Left lung (tissue), 10 donors: ENCODE results near the gene PRAMEF17. TPM values are rescaled to one million over a fixed set of nuclear protein-coding genes. Genes with fewer than 3 reads are reported as not detected.
"Not testable (repeated sequence)": the region's sequence is repeated elsewhere in the genome, so short reads cannot be mapped to it uniquely, and the experiment has no call there.

Source experiments
- ATAC-seq: fragments of 200-7000 bp; cut with Tn5 transposase; one replicate; pipeline ENCODE4 v1.9.1; 2020; ENCODE audit warnings: moderate library complexity
- DNase-seq, 4 donors: peaks; one replicate each; pipeline ENCODE4 v3.0.0-alpha.2; 2013 to 2020
- H3K27ac ChIP-seq, 2 donors: fragments of 200-600 bp; sonication (generic) in 1 of 2; one replicate each; pipeline versions ENCODE4 v1.5.0 to v1.8.0; 2020 to 2021
- H3K27me3 ChIP-seq, 2 donors: fragments of 200-600 bp; sonication (generic) in 1 of 2; one replicate each; pipeline versions ENCODE4 v1.5.0 to v1.8.0; 2020 to 2021
- H3K36me3 ChIP-seq, 2 donors: fragments of 200-600 bp; sonication (generic) in 1 of 2; one replicate each; pipeline versions ENCODE4 v1.5.0 to v1.8.0; 2020 to 2021
- H3K4me1 ChIP-seq, 2 donors: fragments of 200-600 bp; one replicate each; pipeline ENCODE4 v1.8.0; 2021
- H3K4me3 ChIP-seq, 2 donors: fragments of 200-600 bp; sonication (generic) in 1 of 2; one replicate each; pipeline versions ENCODE4 v1.5.0 to v1.8.0; 2020 to 2021; ENCODE audit warnings: mild to moderate bottlenecking in 1 of 2
- H3K9me3 ChIP-seq, 2 donors: fragments of 200-600 bp; sonication (generic) in 1 of 2; one replicate each; pipeline versions ENCODE4 v1.5.0 to v1.8.0; 2020 to 2021
- CTCF ChIP-seq, 2 donors: fragments of 200-600 bp; sonication (generic) in 1 of 2; IDR thresholded peaks; one replicate each; pipeline versions ENCODE4 v1.5.0 to v1.8.0; 2021; ENCODE audit warnings: antibody characterized with exemption in 2 of 2
- intact Hi-C, 2 donors: fragments of 100-400 bp; cut with DNase I; formaldehyde crosslinking; loops; one replicate each; pipeline versions ENCODE4 v1.11.2 to v1.14.2; 2022
- polyA plus RNA-seq, 6 donors: library from polyadenylated mRNA; unstranded; fragments of 120-200 nt; gene quantifications; one replicate each; pipeline ENCODE4 v1.2.1, GENCODE V29; 2013; ENCODE audit not compliant: insufficient read length in 6 of 6
- total RNA-seq, 2 donors: library from RNA; stranded (reverse); fragmentation: NEBNext Ultra II Directional; extraction: Animal tissue kit (Norgen Biotek cat#: 25700); gene quantifications; one replicate each; pipeline ENCODE4 v1.2.1, GENCODE V29; 2021
- donor health status: DM: no; HTN: yes; CAD: no.
- donor health status: DM: no; HTN: no; CAD: no.

The PRAMEF17 gene
- total and polyA plus RNA-seq, 8 donors: not detected

GRCh38 chr1:13435458-13435857 lies 46.0 kb downstream of the PRAMEF17 start:
- Histone ChIP-seq H3K4me1 (no peaks in the 10 kb centered on the region), H3K27ac (no peak overlapping the region), H3K4me3 (no peak overlapping the region), H3K9me3 (no peaks in the 10 kb centered on the region), H3K27me3 (peaks cover 0 to 30% of the 10 kb centered on the region in 2 donors), H3K36me3 (no peaks in the 10 kb centered on the region)
- intact Hi-C loops: no loop called here
- no peak for TF ChIP-seq CTCF (IDR thresholded peaks at IDR 0.05)
- no peak for ATAC-seq
- DNase-seq: no peak

GRCh38 chr1:13439104-13439783 lies 49.8 kb downstream of the PRAMEF17 start:
- intact Hi-C loops, ATAC-seq: not testable (repeated sequence)

More at GRCh38 chr1:13439104-13439783, 49.8 kb downstream of the PRAMEF17 start:
- DNase-seq, H3K4me3 ChIP-seq, H3K36me3 ChIP-seq, H3K27ac ChIP-seq, H3K4me1 ChIP-seq, H3K9me3 ChIP-seq: not testable (repeated sequence)
- peaks cover 0 to 16% of the 10 kb centered on the region in 2 donors for H3K27me3 ChIP-seq

Other genes starting within 250 kb of the PRAMEF17 start
- gene PRAMEF26, start 233.6 kb upstream of the PRAMEF17 start, total RNA-seq: not detected
- gene PRAMEF26, start 233.6 kb upstream of the PRAMEF17 start, polyA plus RNA-seq: not detected
- gene HNRNPCL4, start 224.0 kb upstream of the PRAMEF17 start, total RNA-seq: not detected
- gene HNRNPCL4, start 224.0 kb upstream of the PRAMEF17 start, polyA plus RNA-seq: under 1 TPM in 4 of 6 donors, not detected in 2; 0.31 to 0.59 (median 0.38) TPM
- not detected for gene PRAMEF9, start 217.8 kb upstream of the PRAMEF17 start, total RNA-seq
- gene PRAMEF9, start 217.8 kb upstream of the PRAMEF17 start, polyA plus RNA-seq: not detected
- gene PRAMEF13, start 188.2 kb upstream of the PRAMEF17 start, total RNA-seq: not detected
- gene PRAMEF13, start 188.2 kb upstream of the PRAMEF17 start, polyA plus RNA-seq: not detected
- not detected for gene PRAMEF18, start 163.5 kb upstream of the PRAMEF17 start, total RNA-seq
- not detected for gene PRAMEF18, start 163.5 kb upstream of the PRAMEF17 start, polyA plus RNA-seq
- gene PRAMEF5, start 135.4 kb upstream of the PRAMEF17 start, total RNA-seq: not detected
- gene PRAMEF5, start 135.4 kb upstream of the PRAMEF17 start, polyA plus RNA-seq: not detected
- not detected for gene PRAMEF8, start 104.5 kb upstream of the PRAMEF17 start, total RNA-seq
- gene PRAMEF8, start 104.5 kb upstream of the PRAMEF17 start, polyA plus RNA-seq: not detected
- gene PRAMEF33, start 86.1 kb upstream of the PRAMEF17 start, total RNA-seq: not detected
- not detected for gene PRAMEF33, start 86.1 kb upstream of the PRAMEF17 start, polyA plus RNA-seq
- gene PRAMEF15, start 74.1 kb upstream of the PRAMEF17 start, total RNA-seq: not detected
- not detected for gene PRAMEF15, start 74.1 kb upstream of the PRAMEF17 start, polyA plus RNA-seq
- not detected for gene PRAMEF14, start 42.5 kb upstream of the PRAMEF17 start, total RNA-seq
- gene PRAMEF14, start 42.5 kb upstream of the PRAMEF17 start, polyA plus RNA-seq: not detected
- not detected for gene PRAMEF19, start 17.7 kb upstream of the PRAMEF17 start, total RNA-seq
- gene PRAMEF19, start 17.7 kb upstream of the PRAMEF17 start, polyA plus RNA-seq: not detected
- not detected for gene PRAMEF20, start 20.8 kb downstream of the PRAMEF17 start, total RNA-seq
- not detected for gene PRAMEF20, start 20.8 kb downstream of the PRAMEF17 start, polyA plus RNA-seq
- gene LRRC38, start 124.4 kb downstream of the PRAMEF17 start, total RNA-seq: not detected
- not detected for gene LRRC38, start 124.4 kb downstream of the PRAMEF17 start, polyA plus RNA-seq
- 10 to 100 TPM; 23.6 to 37.5 TPM for gene PDPN, start 194.2 kb downstream of the PRAMEF17 start, total RNA-seq
- 10 to 100 TPM; 37.5 to 57.6 (median 52.6) TPM for gene PDPN, start 194.2 kb downstream of the PRAMEF17 start, polyA plus RNA-seq